Embryonic facial prominence (tissue), 1 donor: ENCODE measurements around the gene ARSA.
"Not testable (repeated sequence)": the region's sequence is repeated elsewhere in the genome, so short reads cannot be mapped to it uniquely, and the experiment has no call there.

ENCODE experiments used
- DNase-seq: peaks from one replicate; pipeline ENCODE4 v3.0.0-alpha.2; 2016; ENCODE audit errors: extremely low spot score

The ARSA gene

GRCh38 chr22:50627642-50628542 lies at the start of gene ARSA:
TSS of gene ARSA (minus strand) at chr22:50628152. CDS start at chr22:50627779, 373 bp downstream.
- DNase-seq, result peak; percentile 29

- no peak for DNase-seq
These were observed 48.9 kb upstream of the ARSA start for GRCh38 chr22:50676661-50677492.

- no peak for DNase-seq
These were observed 48.3 kb upstream of the ARSA start for GRCh38 chr22:50676180-50676636.

GRCh38 chr22:50675553-50676179 lies 47.7 kb upstream of the ARSA start:
- DNase-seq, result no peak

GRCh38 chr22:50674606-50675552 lies 46.9 kb upstream of the ARSA start:
- DNase-seq, result peak; percentile 20

- DNase-seq, result no peak
These were observed 46.2 kb upstream of the ARSA start for GRCh38 chr22:50674130-50674500.

- no peak for DNase-seq
These were observed 45.5 kb upstream of the ARSA start for GRCh38 chr22:50673231-50674129.

GRCh38 chr22:50672471-50673230 lies 44.7 kb upstream of the ARSA start, which contains the start of gene SHANK3:
TSS of gene SHANK3 (plus strand) at chr22:50672823.
- DNase-seq, result no peak

GRCh38 chr22:50672041-50672440 lies 44.1 kb upstream of the ARSA start:
- DNase-seq, result no peak

GRCh38 chr22:50671641-50672040 lies 43.7 kb upstream of the ARSA start:
- DNase-seq, result no peak

- DNase-seq, result no peak
These were observed 43.1 kb upstream of the ARSA start for GRCh38 chr22:50670914-50671538.

- no peak for DNase-seq
These were observed 42.6 kb upstream of the ARSA start for GRCh38 chr22:50670513-50670912.

GRCh38 chr22:50665738-50666137 lies 37.8 kb upstream of the ARSA start:
- no peak for DNase-seq

GRCh38 chr22:50665212-50665611 lies 37.3 kb upstream of the ARSA start:
- DNase-seq, result no peak

- DNase-seq, result no peak
These were observed 32.4 kb upstream of the ARSA start for GRCh38 chr22:50660306-50660705.

GRCh38 chr22:50659711-50660110 lies 31.8 kb upstream of the ARSA start:
- DNase-seq, result not testable (repeated sequence)

GRCh38 chr22:50657925-50658324 lies 30.0 kb upstream of the ARSA start:
- no peak for DNase-seq
